HG03432 (cell line): ENCODE data around the gene GFAP.

ENCODE experiments used
- ATAC-seq: cut with Tn5 transposase; IDR thresholded peaks from one replicate; pipeline ENCODE4 v1.9.1; 2021; ENCODE audit warnings: mild to moderate bottlenecking, moderate library complexity; ENCODE audit not compliant: unreplicated experiment

GFAP gene

GRCh38 chr17:44867841-44868240 lies 47.5 kb downstream of the GFAP start:
- ATAC-seq: no peak

- ATAC-seq: no peak
These were observed 49.4 kb downstream of the GFAP start for GRCh38 chr17:44865931-44866330.

GRCh38 chr17:44865231-44865660 lies 50.1 kb downstream of the GFAP start:
- ATAC-seq: no peak

GRCh38 chr17:44864831-44865230 lies 50.5 kb downstream of the GFAP start:
- no peak for ATAC-seq

GRCh38 chr17:44863061-44863918 lies 52.0 kb downstream of the GFAP start:
- no peak for ATAC-seq

- no peak for ATAC-seq
These were observed 52.9 kb downstream of the GFAP start for GRCh38 chr17:44862278-44862914.

GRCh38 chr17:44859701-44860100 lies 55.6 kb downstream of the GFAP start:
- no peak for ATAC-seq

- ATAC-seq: no peak
These were observed 61.1 kb downstream of the GFAP start for GRCh38 chr17:44854192-44854591.
